Hematopoietic multipotent progenitor cell treated with erythropoietin and hydrocortisone succinate and interleukin-3 and kit ligand, for 8 days (in vitro differentiated cells): ENCODE measurements around the gene CHN2.

Source experiments
- DNase-seq: peaks from one replicate; pipeline ENCODE4 v3.0.0-alpha.2; 2015

CHN2 gene

DNA sequence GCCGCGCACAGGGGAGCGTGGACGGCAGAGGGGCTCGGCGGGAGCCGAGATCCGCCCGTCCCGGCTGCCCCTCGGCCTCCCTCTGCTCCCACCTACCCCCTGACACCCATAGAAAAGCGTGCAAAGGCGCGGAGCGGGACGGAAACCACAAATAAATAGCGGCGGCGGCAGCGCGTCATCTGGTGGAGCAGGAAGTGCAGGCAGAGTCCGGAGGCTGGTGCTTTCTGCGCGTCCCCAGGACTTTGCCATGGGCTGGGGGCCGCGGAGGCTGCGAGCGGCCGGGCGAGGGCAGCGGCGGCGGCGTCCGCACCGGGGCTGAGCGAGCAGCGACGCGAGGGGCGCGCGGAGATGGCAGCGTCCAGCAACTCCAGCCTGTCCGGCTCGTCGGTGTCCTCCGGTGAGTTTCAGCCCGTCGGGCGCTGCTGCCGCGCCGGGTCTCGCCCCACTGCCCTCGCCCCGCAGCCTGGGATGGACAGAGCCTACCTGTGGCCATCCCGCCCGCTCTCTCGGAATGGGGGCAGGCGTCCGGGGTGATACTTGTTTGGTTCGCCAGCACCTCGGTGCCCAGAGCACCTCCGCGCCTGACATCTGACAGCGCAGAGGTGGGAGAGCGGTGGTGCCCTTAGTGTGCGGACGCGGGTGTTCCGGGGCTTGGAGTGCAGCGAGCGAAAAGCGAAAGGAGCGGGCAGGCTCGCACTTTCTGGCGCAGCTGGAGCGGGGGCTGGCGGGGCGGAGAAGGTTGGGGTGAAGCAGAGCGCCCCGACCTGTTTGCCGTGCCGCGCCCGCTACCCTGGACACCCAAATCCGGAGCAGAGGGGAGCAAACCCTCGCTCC is at the start of gene CHN2:
Gene CHN2, plus strand, starts transcription at position 182 of the 834 bp plus-strand sequence.
- DNase-seq: peak; percentile 44

DNA sequence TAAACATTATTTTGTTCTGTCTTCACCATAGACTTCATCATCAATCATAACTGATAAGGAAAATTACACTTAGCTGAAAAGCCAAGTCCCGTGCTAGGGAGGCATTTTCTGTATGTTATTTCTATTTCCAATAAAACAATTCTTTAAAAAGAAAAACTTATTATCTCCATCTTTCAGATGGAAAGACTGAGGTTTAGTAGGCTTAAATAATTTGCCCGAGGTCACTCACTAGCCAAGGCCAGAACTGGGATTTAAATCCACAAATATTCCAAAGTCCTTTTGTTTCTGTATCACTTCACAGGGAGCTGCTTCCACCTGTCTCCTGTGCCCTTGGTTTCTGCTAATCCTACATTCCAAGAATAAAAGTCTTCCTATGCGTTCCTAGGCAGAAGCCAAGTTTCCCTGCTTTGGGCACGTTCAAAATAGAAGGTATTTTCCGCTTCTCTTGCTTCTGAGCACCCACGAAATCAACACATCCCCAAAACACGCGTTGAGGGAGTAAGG is 49.0 kb upstream of the CHN2 start:
- DNase-seq: no peak

DNA sequence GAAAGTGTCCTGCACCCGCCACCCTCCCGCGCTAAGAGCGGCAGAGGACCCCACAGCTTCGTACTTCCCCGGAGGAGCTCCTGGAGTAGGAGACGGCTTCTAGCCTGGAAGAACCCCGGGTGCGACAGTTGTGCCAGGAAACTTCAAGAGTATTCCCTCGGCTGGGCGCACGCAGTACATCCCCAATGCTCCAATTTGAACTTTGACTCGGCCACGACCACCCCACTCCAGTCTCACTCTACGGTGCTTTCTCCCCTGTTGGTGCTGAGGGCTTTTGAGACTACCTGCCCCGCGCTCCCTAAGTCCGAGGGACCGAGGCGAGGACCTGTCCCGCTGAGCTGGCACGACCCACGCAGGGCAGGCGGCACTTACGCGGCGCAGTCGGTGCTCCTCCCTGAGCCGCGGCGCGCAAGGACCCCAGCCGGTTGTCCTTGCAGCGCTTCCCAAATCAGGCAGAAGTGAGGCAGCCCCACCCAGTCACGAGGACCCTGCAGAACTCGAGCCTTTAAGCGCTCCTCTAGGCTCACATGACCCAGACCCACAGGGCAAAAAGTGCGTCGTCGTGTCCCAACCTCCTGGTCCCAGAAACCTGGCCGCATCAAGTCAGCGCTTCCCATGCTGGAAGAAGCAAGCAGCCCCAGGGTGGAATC is 48.4 kb upstream of the CHN2 start, which contains the start of gene CPVL:
Gene CPVL, minus strand, starts transcription at position 481 of the 650 bp plus-strand sequence. CDS start 25,476 bp downstream, outside the sequence.
- DNase-seq: peak; percentile 81

DNA sequence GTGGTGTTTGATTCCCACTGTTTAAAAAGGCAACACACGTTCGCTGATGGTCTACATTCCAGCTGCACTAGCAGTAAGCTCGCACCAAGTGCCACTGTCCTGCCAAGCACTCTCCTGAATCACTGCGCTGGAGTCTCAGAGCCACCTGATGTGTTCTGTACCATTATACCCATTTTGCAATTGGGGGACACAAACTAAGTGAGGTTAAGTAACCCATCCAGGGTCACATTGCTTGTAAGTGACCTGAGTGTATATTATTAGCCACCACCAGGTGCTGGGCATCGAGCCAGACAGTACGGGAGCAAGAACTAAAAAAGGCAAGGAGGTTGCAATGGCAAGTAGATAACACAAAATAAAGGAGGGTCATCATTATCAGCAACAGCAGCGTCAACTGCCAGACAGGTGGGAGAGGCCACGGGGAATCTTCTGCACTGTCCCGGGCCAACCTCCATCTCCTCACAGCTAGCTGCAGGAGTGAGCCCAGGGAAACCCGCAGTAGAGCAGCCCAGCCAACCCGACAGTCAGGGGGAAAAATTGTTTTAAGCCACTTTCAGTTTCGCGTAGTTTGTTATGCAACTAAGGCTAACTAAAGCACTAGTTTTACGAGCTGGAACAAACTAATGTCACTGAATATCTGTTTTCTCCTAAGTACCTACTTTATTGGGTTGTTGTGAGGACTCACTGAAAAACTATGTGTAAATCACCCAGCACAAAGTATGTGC is 47.5 kb upstream of the CHN2 start:
- DNase-seq: peak; percentile 88

DNA sequence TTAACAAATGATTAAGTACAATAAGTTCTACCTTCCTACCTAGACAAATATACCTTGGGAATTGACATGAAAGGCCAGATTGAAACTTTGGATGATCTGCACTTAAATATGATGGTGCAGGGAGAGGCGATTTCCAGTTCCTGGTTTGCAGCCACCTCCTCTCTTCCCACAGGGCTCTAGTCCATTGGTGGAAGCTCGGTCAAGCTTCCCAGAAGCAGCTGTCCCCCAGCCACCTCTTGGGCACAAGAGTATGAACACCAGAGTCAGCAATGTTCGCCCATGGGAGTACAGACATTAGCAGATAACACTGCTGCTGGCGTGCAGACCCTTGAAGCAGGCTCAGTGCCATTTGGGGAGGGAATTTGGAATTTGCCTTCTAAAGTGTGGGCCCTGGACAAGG is 46.8 kb upstream of the CHN2 start:
- no peak for DNase-seq

DNA sequence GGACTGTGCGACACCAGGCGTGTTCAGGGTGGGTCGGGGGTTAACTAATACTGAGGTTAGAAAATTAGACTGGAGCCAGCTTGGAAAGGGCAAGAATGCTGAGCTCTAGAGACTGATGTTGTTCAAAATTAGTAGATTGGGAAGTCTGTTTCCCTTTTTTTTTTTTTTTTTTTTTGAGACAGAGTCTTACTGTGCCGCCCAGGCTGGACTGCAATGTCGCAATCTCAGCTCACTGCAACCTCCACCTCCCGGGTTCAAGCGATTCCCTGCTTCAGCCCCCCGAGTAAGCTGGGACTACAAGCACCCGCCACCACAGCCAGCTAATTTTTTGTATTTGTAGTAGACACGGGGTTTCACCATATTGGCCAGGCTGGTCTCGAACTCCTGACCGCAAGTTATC is 45.5 kb upstream of the CHN2 start:
- no peak for DNase-seq

DNA sequence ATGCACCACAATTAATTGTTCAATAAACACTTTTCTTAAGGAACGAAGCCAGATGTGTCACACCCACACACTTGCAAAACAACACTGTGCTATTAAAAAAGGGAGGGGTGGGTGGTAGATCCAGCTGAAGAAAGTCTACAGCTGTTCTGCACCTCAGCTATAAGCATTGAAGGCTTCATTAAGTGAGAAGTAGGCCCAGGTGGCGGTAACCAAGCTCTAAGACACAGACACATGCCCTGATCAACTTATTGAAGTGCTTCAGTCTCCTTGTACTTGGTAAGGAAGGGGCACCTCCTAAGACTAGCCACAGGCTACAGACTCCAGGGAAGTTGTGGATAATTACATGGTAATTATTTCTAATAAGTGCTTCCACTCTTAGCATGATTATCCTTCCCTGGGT is 43.7 kb upstream of the CHN2 start:
- DNase-seq: no peak

DNA sequence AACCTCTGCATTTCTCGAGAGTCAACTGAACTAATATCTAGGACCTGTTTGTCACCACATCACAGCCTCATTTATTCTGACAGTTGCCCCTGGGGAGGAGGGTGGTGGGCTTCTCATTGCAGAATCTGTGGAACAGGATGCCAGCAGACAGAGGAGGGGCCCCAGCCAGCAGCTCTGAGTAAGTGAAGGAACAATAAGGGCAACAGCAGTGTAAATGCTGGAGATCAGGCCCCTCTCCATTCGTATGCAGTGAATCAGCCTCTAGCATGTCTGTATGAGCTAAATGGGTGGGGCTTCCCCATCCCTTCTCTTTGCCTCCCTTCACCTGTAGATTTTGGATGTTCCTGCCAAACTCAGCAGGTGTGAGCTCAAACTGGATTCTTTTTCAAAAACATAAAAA is 40.5 kb upstream of the CHN2 start:
- DNase-seq: no peak

DNA sequence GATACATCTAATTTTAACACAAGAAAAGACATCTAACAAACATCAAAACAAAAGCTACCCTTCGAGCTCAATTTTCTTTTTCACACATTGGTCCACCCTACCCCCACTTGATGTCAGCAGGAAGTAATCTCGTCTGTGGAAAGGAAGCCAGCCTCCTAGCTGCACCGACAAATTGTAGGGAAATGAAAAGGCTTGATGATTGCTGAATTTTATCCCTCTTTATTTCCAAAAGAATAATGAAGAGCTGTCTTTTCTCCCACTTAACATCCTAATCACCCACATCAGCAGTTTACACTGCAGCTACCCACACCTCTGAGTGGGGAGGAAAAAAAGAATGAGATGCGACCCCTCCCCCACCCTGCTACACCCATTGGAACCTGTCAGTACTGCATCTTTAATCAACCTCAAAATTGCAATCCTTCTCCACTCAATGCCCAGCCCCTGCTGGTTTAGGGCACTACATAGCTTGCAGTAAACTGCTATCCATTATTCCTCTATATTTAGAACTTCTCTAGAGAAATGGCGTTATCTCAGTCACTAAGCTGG is 37.6 kb upstream of the CHN2 start:
- DNase-seq: no peak

DNA sequence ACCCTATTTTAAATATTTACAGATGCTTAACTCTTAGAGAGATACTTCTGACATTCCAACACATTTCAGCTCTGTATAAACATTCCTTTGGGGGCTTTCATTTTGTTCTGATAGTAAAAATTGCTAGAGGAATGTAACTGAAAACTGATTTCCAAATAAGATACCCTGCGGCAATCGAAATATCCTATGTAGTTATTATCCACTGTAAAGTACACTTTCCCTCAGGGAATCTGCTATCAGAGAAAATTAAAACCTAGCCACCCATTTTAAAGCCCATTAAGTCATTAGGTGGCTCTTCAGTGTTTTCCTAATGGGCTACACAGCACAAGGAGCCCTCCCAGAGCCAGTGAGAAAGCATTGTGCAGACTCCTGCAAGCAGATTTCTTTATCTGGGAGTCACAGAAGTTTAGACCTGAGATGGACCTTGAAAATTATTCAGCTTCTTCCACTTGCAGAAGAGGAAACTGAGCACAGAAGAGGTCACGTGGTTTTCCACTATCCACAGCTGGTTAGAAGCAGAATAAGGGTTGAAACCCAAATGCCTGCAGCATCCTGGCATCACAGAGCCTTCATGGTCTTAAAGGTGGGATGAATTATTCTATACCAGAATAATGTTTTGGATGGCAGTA is 35.7 kb upstream of the CHN2 start:
- DNase-seq: peak; percentile 45

DNA sequence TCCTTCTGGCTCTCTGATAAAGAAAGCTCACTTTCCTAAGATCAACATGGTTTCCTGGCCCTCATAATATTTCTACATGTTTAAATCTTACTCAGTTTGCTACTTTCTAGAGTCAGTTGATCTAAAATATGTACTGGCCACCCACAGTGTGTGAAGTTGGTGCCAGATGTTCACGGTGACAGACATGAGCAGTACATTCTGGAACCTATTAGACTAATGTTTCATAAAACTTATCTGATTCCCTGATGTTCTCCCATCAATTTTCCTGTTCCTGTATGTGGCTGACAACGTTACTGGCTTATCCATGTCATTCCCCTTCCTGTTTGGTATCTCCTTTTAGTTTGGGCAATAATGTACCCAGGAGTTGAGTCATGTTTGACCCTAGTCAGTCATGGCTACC is 34.5 kb upstream of the CHN2 start:
- DNase-seq: no peak

DNA sequence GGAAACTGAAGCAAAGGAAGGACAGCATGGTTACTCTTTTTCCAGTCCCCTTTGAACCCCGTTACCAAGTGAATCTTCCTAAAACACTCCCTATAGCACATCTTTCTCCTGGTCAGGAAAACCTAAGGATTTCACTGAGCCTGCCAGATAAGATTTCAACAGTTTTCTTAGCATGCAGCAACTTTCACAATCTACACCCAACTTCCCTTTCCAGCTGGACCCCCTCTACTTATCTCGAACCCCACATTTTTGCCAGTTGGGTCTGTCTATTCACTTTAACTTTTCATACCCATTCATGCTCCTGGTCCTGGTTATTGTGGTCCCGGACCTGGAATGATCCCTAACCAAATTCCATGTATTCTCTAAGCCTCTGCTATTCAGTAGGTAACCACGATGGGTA is 33.3 kb upstream of the CHN2 start:
- DNase-seq: peak; percentile 65

DNA sequence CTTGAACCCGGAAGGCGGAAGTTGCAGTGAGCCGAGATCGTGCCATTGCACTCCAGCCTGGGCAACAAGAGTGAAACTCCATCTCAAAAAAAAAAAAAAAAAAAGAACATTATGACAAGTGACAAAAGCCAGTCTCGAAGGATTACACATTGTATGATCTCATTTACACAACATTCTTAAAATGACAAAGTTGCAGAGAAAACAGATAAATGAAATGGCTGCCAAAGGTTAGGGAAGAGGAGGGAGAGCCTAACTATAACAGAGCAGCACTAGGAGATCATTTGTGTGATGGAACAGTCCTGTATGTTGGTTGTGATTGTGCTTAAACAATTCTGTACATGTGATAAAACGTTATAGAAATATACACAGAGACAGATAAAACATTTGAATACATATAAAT is 32.0 kb upstream of the CHN2 start:
- DNase-seq: no peak

DNA sequence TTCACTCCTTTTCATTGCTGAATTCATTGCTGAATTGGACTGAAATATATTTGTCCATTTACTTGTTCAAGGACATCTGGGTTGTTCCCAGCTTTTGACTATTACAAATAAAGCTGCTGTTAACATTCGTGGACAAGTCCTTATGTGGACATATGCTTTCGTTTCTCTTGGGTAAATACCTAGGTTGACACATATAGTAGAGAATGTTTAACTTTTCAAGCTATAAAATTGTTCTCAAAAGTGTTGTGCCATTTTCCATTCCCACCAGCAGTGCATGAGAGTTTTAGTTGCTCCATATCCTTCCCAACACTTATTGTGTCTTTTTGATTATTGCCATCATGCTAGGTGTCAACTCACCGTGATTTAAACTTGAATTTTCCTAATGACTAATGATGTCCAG is 30.7 kb upstream of the CHN2 start:
- no peak for DNase-seq

DNA sequence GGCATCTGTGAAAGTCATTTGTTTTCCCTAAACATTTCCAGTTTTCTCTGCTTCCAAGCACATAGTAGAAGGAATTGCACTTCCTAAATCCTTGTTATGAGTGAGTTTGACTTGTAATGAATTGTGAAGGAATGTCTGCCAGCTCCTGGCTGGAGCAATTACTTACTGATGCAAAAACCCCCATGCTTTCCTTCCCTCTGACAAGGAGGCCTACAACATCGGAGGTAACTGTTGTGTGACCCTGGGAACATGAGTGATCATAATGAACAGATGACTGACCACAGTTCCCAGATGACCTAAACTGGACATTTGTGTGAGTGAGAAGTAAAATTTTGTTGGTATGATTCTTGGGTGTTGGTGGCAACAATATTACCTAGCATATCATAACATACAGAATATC is 26.9 kb upstream of the CHN2 start:
- DNase-seq: no peak

DNA sequence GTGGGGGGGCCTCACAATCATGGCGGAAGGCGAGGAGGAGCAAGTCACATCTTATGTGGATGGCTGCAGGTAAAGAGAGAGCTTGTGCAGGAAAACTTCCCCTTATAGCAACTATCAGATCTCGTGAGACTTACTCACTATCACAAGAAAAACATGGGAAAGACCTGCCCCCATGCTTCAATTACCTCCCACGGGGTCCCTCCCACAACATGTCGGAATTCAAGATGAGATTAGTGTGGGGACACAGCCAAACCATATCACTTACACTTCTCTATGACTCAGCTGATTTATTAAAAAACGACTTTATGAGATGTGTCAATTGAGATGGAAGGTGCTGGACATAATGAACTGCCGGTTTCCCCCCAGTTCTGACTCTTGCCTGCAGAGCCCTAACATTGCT is 23.8 kb upstream of the CHN2 start:
- no peak for DNase-seq

DNA sequence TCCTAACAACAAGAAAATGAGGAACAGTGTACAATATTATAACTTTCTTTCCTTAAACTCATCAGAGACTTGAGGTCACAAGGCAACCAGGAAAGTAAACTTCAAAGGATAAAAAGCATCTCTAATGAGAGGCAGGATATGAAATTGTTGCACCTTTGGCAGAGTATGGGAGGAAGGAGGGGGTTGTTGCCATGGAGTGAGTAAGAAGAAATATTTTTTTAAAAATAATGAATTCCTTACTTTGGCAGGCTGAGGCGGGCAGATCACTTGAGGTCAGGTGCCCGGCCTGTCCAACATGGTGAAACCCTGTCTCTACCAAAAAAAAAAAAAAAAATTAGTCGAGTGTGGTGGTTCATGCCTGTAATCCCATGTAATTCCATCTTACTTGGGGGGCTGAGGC is 21.1 kb upstream of the CHN2 start:
- DNase-seq: no peak

DNA sequence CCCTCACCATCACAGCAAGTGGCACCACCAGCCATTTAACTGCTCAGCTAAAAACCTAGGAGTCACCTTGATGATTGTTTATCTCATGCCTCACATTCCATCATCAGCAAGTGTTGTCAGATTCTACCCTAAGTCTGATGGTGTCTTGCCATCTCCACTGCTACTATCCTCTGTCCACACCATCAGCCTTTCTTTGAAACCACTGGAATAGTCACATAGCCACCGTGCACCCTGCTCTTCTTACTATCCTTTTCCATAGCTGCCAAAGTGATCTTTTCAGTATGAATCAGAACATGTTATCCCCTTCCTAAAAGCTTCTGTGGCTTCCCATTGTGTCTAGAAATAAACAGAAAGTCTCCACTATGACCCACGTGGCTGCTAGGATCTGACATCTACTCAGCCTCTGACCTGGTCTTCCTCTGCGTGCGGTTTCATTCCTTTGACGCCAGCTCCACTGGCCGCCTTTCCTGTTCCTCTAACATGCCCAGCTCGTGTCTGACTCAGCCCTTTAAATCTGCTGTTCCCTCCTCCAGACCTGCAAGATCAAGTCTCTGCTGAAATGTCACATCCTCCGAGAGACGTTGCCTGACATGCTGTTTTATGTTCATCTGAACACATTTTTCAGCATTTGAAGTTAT is 16.5 kb upstream of the CHN2 start:
- peak; percentile 17 for DNase-seq

DNA sequence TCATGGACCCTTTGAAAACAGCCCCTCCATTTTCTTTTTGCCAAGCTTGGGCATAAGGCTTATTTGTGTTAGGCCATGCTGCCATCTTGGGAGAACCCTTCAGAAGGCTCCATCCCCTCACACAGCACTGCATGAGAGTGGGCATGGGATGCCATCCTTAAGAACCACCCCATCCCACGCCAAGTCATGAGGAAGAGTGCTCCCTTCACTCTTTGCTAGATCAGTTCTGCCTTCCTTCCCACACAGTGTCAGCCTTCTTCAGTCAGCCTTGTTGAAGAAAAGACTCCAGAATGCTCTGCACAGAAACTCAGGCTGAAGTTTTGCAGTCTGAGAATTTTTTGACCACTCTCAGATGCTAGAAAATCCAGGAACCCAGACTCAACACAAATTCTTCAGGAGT is 15.5 kb upstream of the CHN2 start:
- no peak for DNase-seq

DNA sequence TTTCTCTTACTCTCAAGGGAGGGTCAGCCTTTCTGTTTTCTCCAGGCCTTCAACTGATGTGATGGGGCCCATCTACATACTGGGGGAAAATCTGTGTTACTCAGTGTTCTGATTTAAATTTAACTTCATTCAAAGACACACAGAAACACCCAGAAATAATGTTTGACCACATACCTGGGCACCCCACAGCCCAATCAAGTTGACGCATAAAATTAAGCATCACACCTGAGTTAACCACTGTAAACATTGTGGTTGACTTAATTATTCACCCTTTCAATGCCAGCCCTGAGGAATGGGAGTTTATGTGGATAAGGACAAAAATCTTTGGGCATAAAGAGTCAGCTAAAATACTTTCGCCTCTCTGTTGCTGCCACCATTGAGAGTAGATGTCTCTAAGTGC is 10.0 kb upstream of the CHN2 start:
- DNase-seq: no peak

DNA sequence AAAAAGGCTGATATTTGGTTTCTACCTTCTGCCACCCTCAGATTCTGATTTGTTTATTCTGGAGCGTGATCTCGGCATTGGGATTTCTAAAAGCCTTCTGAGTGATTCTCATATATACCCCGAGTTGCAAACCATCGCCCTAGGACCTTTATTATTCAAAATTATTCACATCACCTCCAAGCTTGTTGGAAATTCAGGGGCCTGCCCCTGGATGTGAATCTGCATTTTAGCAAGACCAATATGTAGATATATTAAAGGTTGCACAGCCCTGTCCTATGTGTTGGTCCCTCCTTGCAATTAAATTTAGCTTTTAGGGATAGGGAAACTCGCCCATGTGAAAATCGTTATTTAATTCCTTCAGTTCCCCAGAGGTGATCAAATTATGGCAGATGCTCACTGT is 9.0 kb upstream of the CHN2 start:
- no peak for DNase-seq

DNA sequence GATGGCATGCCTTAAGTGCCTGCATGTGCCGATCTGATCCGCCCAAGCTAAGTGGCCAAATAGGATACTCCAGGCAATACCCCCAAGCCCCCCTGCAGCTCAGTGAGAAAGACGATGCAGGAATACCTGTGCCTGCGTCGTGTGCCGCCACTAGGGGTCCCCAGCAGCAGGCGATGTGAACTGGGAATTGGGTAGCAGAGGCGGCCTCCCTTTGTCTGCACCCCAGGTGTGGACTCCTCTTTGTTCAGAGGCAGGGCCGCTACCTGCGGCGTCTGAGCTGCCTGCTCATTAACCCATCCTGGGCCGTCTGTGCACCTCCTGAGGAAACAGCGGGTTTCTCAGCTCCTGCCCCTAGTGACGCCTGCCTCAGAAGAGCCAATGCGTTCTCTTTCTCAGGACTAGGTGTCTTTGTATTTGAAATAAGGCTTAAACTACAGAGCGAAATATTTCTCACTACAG is 4.8 kb upstream of the CHN2 start:
- peak; percentile 54 for DNase-seq
